ENCODE data around the gene SPTBN5. TPM values are rescaled to one million over a fixed set of nuclear protein-coding genes. Genes with fewer than 3 reads are reported as not detected.

SPTBN5 gene
- polyA plus RNA-seq, 1 donor: 1.7 TPM

- Histone ChIP-seq H3K27me3 (ENCODE audit: control insufficient read depth, insufficient read depth, low read length) (no peaks in the 10 kb centered on the region), H3K4me3 (ENCODE audit: low read length) (no peak overlapping the region), H3K4me1 (ENCODE audit: control insufficient read depth, insufficient read depth, low read length) (peaks cover 30% of the 10 kb centered on the region), H3K27ac (ENCODE audit: low read length) (peak overlapping the region; percentile 36), H3K9me3 (ENCODE audit: control insufficient read depth, low read depth, low read length) (peaks cover 6% of the 10 kb centered on the region), H3K36me3 (ENCODE audit: control insufficient read depth, insufficient read depth, low read length) (peaks cover 9% of the 10 kb centered on the region)
- WGBS (ENCODE audit: insufficient coverage, low lambda C conversion rate): 60% methylated on average over 1 of the region's 10 CpGs
- DNase-seq: peak; percentile 67 to 82
Observed at GRCh38 chr15:41926185-41927056, 32.6 kb upstream of the SPTBN5 start.

GRCh38 chr15:41925086-41925608 is 31.3 kb upstream of the SPTBN5 start:
- no peak for DNase-seq
- H3K27ac ChIP-seq (ENCODE audit: low read length): no peak overlapping the region
- 100% methylated on average over 1 of the region's 7 CpGs for WGBS (ENCODE audit: insufficient coverage, low lambda C conversion rate)
- no peak overlapping the region for H3K4me3 ChIP-seq (ENCODE audit: low read length)
- H3K36me3 ChIP-seq (ENCODE audit: control insufficient read depth, insufficient read depth, low read length): peaks cover 11% of the 10 kb centered on the region
- H3K4me1 ChIP-seq (ENCODE audit: control insufficient read depth, insufficient read depth, low read length): peaks cover 39% of the 10 kb centered on the region
- H3K9me3 ChIP-seq (ENCODE audit: control insufficient read depth, low read depth, low read length): peaks cover 6% of the 10 kb centered on the region
- H3K27me3 ChIP-seq (ENCODE audit: control insufficient read depth, insufficient read depth, low read length): no peaks in the 10 kb centered on the region

GRCh38 chr15:41923401-41923997 is 29.6 kb upstream of the SPTBN5 start:
- Histone ChIP-seq H3K4me3 (ENCODE audit: low read length) (no peak overlapping the region), H3K27ac (ENCODE audit: low read length) (no peak overlapping the region), H3K36me3 (ENCODE audit: control insufficient read depth, insufficient read depth, low read length) (peaks cover 22% of the 10 kb centered on the region), H3K9me3 (ENCODE audit: control insufficient read depth, low read depth, low read length) (peaks cover 6% of the 10 kb centered on the region), H3K27me3 (ENCODE audit: control insufficient read depth, insufficient read depth, low read length) (no peaks in the 10 kb centered on the region), H3K4me1 (ENCODE audit: control insufficient read depth, insufficient read depth, low read length) (peaks cover 44% of the 10 kb centered on the region)
- no CpG with 5 or more reads among the region's 3 CpGs for WGBS (ENCODE audit: insufficient coverage, low lambda C conversion rate)
- DNase-seq: no peak

- H3K4me3 ChIP-seq (ENCODE audit: low read length): no peak overlapping the region
- DNase-seq: no peak
- H3K27ac ChIP-seq (ENCODE audit: low read length): no peak overlapping the region
- no CpG with 5 or more reads among the region's 9 CpGs for WGBS (ENCODE audit: insufficient coverage, low lambda C conversion rate)
- H3K27me3 ChIP-seq (ENCODE audit: control insufficient read depth, insufficient read depth, low read length): no peaks in the 10 kb centered on the region
- H3K4me1 ChIP-seq (ENCODE audit: control insufficient read depth, insufficient read depth, low read length): peaks cover 47% of the 10 kb centered on the region
- H3K36me3 ChIP-seq (ENCODE audit: control insufficient read depth, insufficient read depth, low read length): peaks cover 27% of the 10 kb centered on the region
- H3K9me3 ChIP-seq (ENCODE audit: control insufficient read depth, low read depth, low read length): peaks cover 6% of the 10 kb centered on the region
Observed at GRCh38 chr15:41922353-41922752, 28.5 kb upstream of the SPTBN5 start.

GRCh38 chr15:41921639-41922038 is 27.8 kb upstream of the SPTBN5 start:
- no peaks in the 10 kb centered on the region for H3K27me3 ChIP-seq (ENCODE audit: control insufficient read depth, insufficient read depth, low read length)
- 70% methylated on average over 2 of the region's 5 CpGs for WGBS (ENCODE audit: insufficient coverage, low lambda C conversion rate)
- H3K4me3 ChIP-seq (ENCODE audit: low read length): no peak overlapping the region
- peaks cover 42% of the 10 kb centered on the region for H3K4me1 ChIP-seq (ENCODE audit: control insufficient read depth, insufficient read depth, low read length)
- peaks cover 6% of the 10 kb centered on the region for H3K9me3 ChIP-seq (ENCODE audit: control insufficient read depth, low read depth, low read length)
- DNase-seq: peak in 1 of 2 donors; percentile 53
- peaks cover 27% of the 10 kb centered on the region for H3K36me3 ChIP-seq (ENCODE audit: control insufficient read depth, insufficient read depth, low read length)
- peak overlapping the region; percentile 23 for H3K27ac ChIP-seq (ENCODE audit: low read length)

- WGBS (ENCODE audit: insufficient coverage, low lambda C conversion rate): no CpG with 5 or more reads among the region's 9 CpGs
- Histone ChIP-seq H3K4me3 (ENCODE audit: low read length) (no peak overlapping the region), H3K27ac (ENCODE audit: low read length) (peak overlapping the region; percentile 23), H3K9me3 (ENCODE audit: control insufficient read depth, low read depth, low read length) (peaks cover 6% of the 10 kb centered on the region), H3K4me1 (ENCODE audit: control insufficient read depth, insufficient read depth, low read length) (peaks cover 38% of the 10 kb centered on the region), H3K27me3 (ENCODE audit: control insufficient read depth, insufficient read depth, low read length) (no peaks in the 10 kb centered on the region), H3K36me3 (ENCODE audit: control insufficient read depth, insufficient read depth, low read length) (peaks cover 29% of the 10 kb centered on the region)
- peak in 1 of 2 donors; percentile 48 for DNase-seq
Observed at GRCh38 chr15:41921167-41921566, 27.3 kb upstream of the SPTBN5 start.

GRCh38 chr15:41919954-41920538 is 26.2 kb upstream of the SPTBN5 start:
- H3K4me1 ChIP-seq (ENCODE audit: control insufficient read depth, insufficient read depth, low read length): peaks cover 33% of the 10 kb centered on the region
- H3K27me3 ChIP-seq (ENCODE audit: control insufficient read depth, insufficient read depth, low read length): no peaks in the 10 kb centered on the region
- peaks cover 6% of the 10 kb centered on the region for H3K9me3 ChIP-seq (ENCODE audit: control insufficient read depth, low read depth, low read length)
- H3K4me3 ChIP-seq (ENCODE audit: low read length): no peak overlapping the region
- DNase-seq: peak in 1 of 2 donors; percentile 43
- peaks cover 32% of the 10 kb centered on the region for H3K36me3 ChIP-seq (ENCODE audit: control insufficient read depth, insufficient read depth, low read length)
- 17% methylated on average over 1 of the region's 3 CpGs for WGBS (ENCODE audit: insufficient coverage, low lambda C conversion rate)
- H3K27ac ChIP-seq (ENCODE audit: low read length): no peak overlapping the region

- no peak for DNase-seq
- no peak overlapping the region for H3K27ac ChIP-seq (ENCODE audit: low read length)
- no peak overlapping the region for H3K4me3 ChIP-seq (ENCODE audit: low read length)
- peaks cover 33% of the 10 kb centered on the region for H3K4me1 ChIP-seq (ENCODE audit: control insufficient read depth, insufficient read depth, low read length)
- peaks cover 29% of the 10 kb centered on the region for H3K36me3 ChIP-seq (ENCODE audit: control insufficient read depth, insufficient read depth, low read length)
- H3K9me3 ChIP-seq (ENCODE audit: control insufficient read depth, low read depth, low read length): peaks cover 6% of the 10 kb centered on the region
- WGBS (ENCODE audit: insufficient coverage, low lambda C conversion rate): no CpG with 5 or more reads among the region's 30 CpGs
- no peaks in the 10 kb centered on the region for H3K27me3 ChIP-seq (ENCODE audit: control insufficient read depth, insufficient read depth, low read length)
Observed at GRCh38 chr15:41919201-41919820, 25.5 kb upstream of the SPTBN5 start.

- H3K27me3 ChIP-seq (ENCODE audit: control insufficient read depth, insufficient read depth, low read length): no peaks in the 10 kb centered on the region
- DNase-seq: no peak
- peaks cover 6% of the 10 kb centered on the region for H3K9me3 ChIP-seq (ENCODE audit: control insufficient read depth, low read depth, low read length)
- H3K4me1 ChIP-seq (ENCODE audit: control insufficient read depth, insufficient read depth, low read length): peaks cover 33% of the 10 kb centered on the region
- H3K4me3 ChIP-seq (ENCODE audit: low read length): no peak overlapping the region
- H3K36me3 ChIP-seq (ENCODE audit: control insufficient read depth, insufficient read depth, low read length): peaks cover 26% of the 10 kb centered on the region
- H3K27ac ChIP-seq (ENCODE audit: low read length): no peak overlapping the region
- WGBS (ENCODE audit: insufficient coverage, low lambda C conversion rate): no CpG with 5 or more reads among the region's 8 CpGs
Observed at GRCh38 chr15:41918506-41919126, 24.8 kb upstream of the SPTBN5 start.
